GM18499 (cell line): ENCODE measurements around the gene UBFD1.
"Not testable (repeated sequence)": the region's sequence is repeated elsewhere in the genome, so short reads cannot be mapped to it uniquely, and the experiment has no call there.

ENCODE experiments used
- ATAC-seq: cut with Tn5 transposase; IDR thresholded peaks from one replicate; pipeline ENCODE4 v1.9.1; 2021; ENCODE audit warnings: moderate number of reproducible peaks; ENCODE audit not compliant: insufficient read depth, unreplicated experiment

The UBFD1 gene

DNA sequence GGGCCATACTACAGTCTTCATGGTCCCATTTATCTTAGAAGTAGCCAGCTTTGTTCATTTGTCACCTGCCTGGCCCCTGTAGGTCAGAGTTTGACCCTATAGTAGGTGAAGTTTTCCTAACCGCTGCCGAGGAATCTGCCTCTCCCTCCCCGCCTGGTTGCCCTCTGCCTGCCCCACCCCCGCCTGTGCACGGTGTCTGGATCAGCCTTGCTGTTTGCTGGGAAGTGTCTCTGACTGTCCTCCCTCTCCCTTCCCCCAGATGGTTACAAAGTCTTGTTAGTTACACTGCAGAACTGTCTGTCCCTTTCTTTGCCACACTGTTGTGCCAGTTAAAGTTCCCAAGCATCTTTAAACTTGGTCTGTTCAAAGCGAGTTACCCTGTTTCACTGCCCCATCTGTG is 5.7 kb downstream of the UBFD1 start:
- ATAC-seq, result no peak

DNA sequence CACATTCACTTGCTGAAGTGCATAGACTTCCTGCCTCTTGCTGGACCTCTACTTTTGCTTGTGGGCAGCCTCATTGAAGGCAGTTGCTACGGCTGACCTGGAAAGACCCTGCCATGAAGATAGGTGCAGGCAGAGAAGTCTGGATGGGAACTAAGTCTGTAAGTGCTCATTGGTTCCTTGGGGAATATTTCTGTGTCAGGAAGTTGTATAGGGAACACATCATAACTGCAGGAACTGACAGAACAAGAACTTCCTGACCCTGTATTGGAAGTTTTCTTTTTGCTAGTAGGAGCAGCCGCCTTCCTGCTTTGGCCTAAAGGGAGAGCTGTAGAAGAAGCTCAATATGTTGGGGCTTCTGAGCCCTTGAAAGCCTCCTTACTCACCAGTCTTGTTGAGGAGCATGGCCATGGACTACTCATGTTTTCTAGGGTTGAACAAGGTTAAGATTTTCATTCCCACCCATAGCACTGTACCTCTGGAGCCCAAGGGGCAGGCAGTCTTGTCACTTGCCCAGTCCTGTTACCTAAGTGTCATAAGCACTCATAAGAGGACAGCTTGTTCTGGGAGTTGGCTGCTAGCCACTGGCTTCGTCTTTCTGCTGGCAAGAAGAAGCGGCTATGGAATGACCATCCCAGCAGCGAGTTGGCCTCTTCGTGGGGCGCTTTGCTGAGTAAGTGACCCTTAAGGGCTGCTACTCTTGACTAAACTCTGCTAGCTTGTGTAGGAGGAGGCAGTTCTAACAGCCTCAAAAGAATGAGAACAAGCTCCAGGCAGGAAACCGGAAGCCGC is 7.2 kb downstream of the UBFD1 start:
- no peak for ATAC-seq

DNA sequence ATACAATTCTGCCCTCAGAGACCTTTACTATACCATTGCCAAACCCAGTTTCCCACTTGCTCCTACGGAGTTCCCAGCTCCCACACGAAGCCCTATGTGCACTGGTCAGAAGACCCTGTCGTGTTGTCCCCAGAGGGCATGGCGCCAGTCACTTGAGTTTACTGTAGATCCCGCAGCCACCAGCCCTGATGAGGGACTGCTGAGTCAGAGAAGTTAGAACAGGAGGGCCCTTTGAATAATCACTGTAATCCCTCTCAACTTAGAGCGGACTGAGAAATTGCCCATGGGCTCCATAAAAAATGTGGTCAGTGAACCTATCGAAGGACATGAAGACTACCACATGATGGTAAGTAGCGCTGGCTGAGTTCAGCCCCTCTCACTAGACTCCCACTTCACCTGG is 9.2 kb downstream of the UBFD1 start:
- no peak for ATAC-seq

DNA sequence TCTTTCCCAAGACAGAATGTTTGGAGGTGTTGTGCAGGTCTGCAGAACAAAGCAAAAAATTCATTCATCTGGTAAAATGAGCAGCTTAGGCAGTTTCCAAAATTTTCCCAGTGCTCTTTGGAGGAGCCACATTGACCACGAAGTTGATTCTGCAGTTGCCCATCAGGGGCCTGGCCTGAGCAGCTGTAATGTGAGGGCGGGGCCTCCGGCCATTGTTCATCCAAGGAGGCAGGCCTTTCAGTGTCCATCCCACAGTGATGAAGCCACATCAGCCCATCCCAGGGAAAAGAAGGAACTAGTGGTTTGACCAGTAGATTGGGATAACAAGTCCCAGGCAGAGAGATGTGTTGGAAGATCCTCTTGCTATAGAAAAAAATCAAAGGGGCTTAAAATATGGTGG is 10.1 kb downstream of the UBFD1 start:
- no peak for ATAC-seq

DNA sequence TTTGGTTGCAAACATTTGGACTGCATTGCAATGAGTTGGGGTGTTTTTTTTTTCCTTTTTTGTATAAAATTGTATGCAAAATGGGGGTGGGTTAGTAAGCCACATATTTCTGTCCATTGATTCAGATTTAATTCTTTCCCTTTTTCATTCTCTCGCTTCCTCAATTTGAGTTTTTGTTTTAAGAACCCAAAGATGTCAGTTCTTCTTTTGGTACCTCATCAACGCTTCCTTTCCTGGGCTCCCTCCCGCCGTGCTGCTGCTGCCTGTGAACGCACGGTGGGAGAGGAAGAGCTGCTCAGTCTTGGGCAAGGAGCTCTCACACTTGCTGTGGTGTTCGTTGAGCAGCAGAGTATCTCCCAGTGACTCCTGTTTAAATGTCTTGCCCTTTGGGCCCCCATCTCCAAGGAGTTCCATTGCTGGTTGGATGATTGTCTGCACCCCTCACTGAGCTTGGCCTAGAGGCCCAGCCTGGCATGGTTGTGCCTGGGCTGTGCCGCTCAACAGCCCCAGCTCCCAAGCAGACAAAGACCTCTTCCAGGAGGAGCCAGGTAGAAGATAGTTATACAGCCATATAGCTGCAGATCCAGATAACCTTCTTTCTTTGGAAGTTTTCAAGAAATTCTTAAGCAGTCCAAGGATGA is 13.6 kb downstream of the UBFD1 start:
- no peak for ATAC-seq

DNA sequence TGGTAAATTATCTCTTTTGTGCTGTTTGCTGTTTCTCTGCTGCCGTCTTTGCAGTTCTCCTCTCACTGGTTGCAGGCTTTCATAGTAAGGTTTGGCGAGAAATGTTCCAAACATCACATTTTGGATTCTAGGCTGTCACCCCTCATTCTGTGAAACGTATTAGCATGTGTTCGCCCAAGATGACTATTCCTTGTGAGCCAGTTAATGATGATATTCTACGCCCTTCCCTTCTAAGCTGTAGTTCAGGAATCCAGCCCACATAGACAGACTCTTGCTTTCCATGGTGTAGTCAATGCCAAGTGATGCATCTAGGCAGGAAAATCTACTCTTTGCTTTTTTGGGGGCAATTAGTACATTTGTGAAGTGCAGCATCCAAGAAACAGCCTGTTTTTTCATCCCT is 14.4 kb downstream of the UBFD1 start:
- ATAC-seq, result no peak

DNA sequence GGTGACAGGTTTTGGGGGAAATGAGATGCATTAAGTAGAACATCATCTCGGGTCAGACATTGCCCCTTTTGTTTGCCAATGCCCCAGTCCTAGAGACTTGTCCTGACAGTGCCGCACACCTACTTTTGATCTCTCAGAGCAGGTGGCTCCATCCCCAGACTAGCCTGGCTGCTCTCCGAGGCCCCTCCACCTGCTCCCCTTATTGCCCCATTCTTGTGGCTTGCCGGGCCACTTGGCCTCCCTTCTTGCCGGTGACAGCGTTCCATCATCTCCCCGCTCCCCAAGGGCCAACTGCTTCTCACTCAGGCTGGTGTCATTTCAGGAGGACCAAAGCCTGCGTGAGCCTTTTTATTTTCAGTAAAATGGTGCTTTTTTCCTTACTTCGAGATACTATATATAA is 14.9 kb downstream of the UBFD1 start:
- ATAC-seq, result no peak

DNA sequence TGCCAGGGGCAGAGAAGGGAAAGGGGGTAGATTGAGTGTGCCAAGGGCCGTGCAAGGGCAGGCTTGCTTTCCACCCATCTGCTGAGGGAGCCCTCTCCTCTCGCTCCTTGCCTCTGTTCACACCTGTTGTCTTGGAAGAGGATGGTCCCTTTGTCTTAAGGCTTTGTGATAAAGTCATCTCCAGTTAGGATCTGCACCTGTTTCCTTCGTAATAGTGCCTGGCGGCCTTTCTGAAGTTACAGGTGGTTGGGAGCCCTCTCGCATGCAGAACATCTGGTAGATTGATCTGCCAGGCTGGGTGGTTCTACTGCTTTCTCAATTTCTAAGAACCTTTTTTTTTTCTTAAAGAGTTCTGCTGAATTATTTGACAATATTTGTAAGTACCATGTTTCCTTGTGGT is 16.3 kb downstream of the UBFD1 start:
- ATAC-seq, result no peak

DNA sequence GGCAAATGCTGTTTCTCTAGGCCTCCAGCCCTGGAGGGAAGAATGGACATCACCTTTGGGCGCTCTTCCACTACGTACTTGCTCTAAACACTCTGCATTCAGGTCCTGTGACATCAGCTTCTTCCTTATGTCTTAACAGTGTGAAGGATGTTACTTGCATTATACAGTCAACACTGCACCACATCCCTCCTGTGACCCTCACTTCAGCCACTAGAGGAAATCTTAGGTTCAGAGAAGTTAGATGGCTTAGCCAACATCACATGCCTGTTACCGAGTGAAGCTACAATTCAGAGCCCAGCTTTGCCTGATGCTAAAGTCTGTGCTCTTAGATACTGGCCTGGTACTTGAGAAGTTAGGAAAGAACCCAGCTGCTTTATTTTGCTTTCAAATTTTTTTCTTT is 18.3 kb downstream of the UBFD1 start:
- ATAC-seq, result no peak

DNA sequence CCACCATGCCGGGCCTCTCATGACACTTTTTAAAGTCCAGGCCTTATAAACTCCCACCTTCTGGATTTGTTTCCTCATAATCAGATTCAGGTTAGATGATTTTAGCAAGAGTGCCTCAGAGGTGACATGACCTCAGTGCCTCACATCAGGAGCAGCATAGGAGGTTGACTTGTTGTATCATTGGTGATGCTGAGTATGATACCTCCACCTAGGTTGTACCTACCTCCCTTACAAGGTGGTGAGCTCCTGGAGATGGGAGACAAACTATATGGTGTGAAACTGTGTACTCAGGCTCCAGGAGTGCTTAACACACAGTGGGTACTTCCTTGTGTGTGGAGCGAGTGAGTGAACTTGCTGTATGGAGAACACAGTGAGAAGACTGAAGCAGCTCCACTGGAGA is 20.0 kb downstream of the UBFD1 start:
- ATAC-seq, result no peak

DNA sequence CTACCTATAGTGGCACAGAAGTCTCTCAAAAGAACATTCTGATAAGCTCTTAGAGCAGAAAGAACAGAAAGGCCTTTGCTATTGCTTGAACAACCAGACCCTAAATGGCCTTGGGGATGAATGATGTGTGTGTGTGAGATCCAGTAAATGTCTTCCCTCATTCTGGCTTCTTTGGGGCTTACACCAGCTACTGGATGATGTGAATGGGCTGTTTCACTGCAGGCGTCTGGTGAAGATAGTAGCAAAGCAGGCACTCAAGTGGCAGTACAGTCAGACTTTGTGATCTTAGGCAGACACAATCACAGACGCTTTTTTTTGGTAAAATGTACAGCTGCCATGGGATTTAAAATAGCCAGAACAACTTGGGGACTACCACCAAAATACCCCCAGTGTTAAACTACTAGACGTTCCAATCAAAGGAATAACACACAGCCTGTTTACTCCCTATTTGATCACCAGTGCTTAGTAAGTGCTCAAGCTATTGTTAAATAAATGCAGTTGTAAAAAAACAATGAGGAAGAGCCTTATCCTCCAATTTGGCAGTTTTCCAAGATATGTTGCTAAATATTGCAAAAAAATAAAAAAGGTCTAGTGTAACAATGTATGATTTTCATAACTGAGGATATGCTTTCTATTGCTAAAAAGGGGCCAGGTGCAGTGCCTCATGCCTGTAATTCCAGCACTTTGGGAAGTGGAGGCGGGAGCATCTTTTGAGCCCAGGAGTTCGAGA is 20.7 kb downstream of the UBFD1 start:
- ATAC-seq, result no peak

DNA sequence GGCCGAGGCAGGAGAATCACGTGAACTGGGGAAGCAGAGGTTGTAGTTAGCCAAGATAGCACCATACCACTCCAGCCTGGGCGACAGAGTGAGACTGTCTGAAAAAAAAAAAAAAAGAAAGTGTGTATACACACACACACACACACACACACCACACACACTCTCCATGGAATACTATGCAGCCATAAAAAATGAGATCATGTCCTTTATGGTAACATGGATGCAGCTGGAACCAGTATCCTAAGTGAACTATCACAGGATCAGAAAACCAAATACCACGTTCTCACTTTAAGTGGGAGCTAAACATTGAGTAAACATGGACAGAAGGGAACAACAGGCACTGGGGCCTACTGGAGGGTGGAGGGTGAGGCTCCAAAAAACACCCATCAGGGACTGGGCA is 21.8 kb downstream of the UBFD1 start:
- no peak for ATAC-seq

DNA sequence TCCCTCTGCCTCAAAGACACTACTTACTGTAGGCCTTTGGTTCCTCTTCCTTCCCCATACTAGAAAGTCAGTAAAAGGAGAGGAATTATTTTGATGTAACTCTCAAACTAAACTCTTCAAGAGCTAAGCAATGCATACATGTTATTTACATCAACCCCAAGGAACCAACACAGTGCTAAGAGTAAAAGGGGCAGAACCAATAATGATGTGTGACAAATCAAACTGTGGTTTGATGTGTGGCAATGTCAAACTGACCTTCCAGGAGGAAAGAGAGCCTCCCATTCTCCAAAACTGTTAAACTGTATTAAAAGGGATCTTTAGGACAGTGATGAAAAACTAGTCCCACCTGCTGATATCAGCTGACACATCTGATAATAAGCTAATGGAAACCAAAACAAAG is 22.9 kb downstream of the UBFD1 start:
- ATAC-seq, result no peak

DNA sequence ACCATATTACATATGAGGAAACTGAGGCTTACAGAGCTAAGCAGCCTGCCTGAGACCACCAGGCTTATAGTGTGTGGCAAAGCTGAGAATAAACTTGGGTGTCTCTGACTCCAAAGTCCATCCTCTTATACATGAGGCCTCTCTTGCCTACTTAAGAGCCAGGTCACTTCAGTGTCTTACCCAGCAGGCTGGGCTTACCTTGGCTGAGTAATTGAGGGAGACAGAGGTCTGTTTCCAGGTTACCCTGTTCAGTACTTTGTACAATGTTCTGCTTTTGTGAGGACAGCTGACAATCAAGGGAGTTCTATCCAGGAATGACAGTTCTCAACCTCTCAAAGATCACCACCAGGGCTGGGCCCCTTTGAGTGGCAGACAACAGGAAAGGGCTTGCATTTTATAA is 24.2 kb downstream of the UBFD1 start:
- ATAC-seq, result no peak

DNA sequence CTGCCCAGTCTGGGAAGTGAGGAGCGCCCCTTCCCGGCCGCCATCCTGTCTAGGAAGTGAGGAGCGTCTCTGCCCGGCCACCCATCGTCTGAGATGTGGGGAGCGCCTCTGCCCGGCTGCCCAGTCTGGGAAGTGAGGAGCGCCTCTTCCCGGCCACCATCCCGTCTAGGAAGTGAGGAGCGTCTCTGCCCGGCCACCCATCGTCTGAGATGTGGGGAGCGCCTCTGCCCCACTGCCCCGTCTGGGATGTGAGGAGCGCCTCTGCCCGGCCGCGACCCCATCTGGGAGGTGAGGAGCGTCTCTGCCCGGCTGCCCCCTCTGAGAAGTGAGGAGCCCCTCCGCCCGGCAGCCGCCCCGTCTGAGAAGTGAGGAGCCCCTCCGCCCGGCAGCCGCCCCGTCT is 25.7 kb downstream of the UBFD1 start:
- ATAC-seq, result not testable (repeated sequence)

DNA sequence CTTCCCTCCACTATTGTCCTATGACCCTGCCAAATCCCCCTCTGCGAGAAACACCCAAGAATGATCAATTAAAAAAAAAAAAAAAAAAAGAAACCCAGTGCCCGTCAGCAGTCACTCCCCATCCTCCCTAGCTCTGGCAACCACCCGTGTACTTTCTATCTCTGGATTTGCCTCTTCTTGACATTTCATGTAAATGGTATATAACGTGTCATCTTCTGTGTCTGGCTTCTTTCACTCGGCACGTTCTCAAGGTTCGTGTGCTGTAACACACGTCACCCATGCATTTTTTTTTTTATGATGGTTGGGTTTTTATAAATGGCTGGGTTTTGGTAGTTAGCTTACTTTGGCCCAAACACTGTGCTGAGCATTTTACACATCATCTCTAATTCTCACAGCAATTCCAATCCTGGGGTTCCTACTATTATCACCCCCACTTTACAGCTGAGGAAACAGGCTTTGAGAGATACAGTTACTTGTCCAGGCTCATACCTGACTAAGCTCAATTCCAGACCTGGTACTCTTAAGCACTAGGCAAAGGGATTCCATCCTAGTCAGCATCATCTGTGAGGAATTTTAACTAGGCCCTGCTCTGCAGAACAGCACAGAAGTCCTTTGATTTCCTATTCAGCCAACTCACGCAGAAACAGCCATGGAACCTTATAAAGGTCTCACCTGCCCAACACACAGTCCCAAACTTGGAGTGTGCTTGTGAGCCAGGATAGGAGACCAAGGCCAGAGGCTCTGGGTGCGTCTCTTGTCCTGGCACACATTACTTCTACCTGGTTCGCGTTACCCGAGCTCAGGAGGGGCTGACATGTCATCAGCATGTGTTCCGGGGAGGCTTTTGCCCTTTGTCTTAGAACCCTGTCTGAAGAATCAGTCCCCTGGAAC is 26.9 kb downstream of the UBFD1 start:
- no peak for ATAC-seq

DNA sequence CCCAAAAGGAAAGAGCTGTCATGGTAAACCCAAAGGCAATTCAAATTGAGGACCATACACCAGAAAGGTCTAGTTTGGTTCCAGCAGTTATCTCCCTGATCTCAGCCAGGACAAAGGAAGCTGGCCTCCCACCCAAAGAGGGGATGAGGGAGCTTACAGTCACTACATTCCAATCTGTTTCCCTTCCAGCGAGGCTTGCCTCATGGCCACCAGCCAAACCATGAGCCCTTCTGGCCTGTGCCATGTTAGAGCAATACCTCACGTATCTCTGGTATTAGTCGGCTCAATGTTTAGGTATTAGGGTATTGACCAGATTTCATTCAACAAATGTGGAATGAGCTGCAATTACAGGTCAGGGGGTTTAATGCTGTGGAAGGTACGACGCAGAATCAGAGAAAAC is 30.2 kb downstream of the UBFD1 start:
- ATAC-seq, result no peak

DNA sequence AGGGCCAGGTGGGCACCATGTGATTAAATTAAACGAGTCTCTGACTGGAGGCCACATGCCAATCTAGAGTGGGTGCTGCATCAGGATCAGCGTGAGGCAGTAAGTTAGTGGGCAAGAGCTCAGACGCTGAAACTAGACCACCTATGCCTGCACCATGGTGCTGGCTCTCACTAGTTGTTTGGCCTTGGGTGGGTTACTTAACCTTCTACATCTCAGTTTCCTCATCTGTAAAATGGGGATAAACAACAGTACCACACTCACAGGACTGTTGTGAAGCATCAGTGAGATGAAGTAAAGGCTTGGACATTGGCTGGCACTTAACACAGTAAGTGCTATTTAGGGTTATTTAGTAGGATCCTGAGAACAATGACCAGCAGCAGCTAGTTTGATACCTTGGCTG is 32.7 kb downstream of the UBFD1 start:
- no peak for ATAC-seq

DNA sequence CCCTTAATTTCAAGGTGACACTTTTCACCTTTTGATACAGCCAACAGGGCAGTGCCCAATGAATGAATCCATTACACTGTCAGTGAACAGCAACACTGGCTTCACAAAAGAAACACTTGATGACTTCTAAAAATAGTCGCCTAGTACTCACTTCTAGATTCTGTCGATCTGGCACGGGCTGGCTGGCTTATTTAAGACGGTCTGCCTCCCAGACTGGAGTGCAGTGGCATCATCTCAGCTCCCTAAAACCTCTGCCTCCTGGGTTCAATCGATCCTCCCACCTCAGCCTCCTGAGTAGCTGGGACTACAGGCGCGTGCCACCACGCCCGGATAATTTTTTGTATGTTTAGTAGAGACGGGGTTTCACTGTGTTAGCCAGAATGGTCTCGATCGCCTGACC is 36.7 kb downstream of the UBFD1 start:
- no peak for ATAC-seq

DNA sequence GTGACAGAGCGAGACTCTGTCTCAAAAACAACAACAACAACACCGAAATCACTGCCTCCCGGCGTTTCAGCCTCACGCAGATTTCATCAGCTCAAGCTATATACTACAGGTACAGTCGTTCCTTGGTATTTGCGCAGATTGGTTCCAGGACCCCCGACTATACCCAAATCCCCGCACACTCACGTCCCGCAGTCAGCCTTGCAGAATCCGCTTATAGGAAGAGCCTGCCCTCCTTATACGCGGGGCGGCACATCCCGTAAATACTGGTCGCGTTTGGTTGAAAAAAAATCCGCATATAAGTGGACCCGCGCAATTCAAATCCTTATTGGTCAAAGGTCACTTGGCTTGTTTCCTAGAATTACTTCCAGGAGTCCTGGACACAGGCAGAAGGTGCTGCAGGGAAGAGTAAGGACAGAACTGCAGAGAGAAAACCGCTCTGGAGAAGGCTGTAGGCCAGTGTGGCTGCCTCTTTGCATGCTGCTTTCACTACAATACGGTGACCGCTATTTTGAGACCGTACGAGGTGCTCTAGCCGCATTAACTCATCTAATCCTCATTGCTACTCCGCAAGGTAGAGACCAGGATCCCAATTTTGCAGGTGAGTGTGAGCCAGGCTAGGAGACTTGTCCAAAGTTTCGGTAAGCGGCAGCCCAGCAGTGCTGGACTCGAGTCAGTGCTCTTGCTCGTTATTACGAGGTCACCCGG is 37.9 kb downstream of the UBFD1 start:
- no peak for ATAC-seq
